ENCODE results near the gene TLE4. TPM values are rescaled to one million over a fixed set of nuclear protein-coding genes. Genes with fewer than 3 reads are reported as not detected.
"Not testable (repeated sequence)": the region's sequence is repeated elsewhere in the genome, so short reads cannot be mapped to it uniquely, and the experiment has no call there.

The TLE4 gene
- total RNA-seq, 1 donor from 2014 or later: 10.3 TPM

GRCh38 chr9:79736051-79736450, 164.3 kb downstream of the TLE4 start:
- Histone ChIP-seq H3K27me3 (ENCODE audit: low read depth) (no peaks in the 10 kb centered on the region), H3K9me3 (replicated peaks) (no peaks in the 10 kb centered on the region), H3K4me1 (no peaks in the 10 kb centered on the region), H3K27ac (replicated peaks) (no peak overlapping the region), H3K36me3 (no peaks in the 10 kb centered on the region), H3K4me3 (no peak overlapping the region)
- DNase-seq: no peak
- intact Hi-C loops (cut with micrococcal nuclease): no loop called here
- TF ChIP-seq CTCF (IDR thresholded peaks at IDR 0.05; ENCODE audit: borderline replicate concordance): no peak

- no peak overlapping the region for H3K27ac ChIP-seq (replicated peaks)
- DNase-seq: no peak
- no peaks in the 10 kb centered on the region for H3K9me3 ChIP-seq (replicated peaks)
- H3K4me3 ChIP-seq: no peak overlapping the region
- no peak for TF ChIP-seq CTCF (IDR thresholded peaks at IDR 0.05; ENCODE audit: borderline replicate concordance)
- H3K27me3 ChIP-seq (ENCODE audit: low read depth): no peaks in the 10 kb centered on the region
- H3K4me1 ChIP-seq: peaks cover 19% of the 10 kb centered on the region
- no peaks in the 10 kb centered on the region for H3K36me3 ChIP-seq
- intact Hi-C loops (cut with micrococcal nuclease): no loop called here
These were observed 169.6 kb downstream of the TLE4 start for GRCh38 chr9:79741381-79741780.

GRCh38 chr9:79742110-79742721, 170.5 kb downstream of the TLE4 start:
- Histone ChIP-seq H3K4me1 (peaks cover 19% of the 10 kb centered on the region), H3K27ac (replicated peaks) (peak overlapping the region; percentile 50), H3K9me3 (replicated peaks) (no peaks in the 10 kb centered on the region), H3K27me3 (ENCODE audit: low read depth) (no peaks in the 10 kb centered on the region), H3K4me3 (no peak overlapping the region), H3K36me3 (no peaks in the 10 kb centered on the region)
- TF ChIP-seq CTCF (IDR thresholded peaks at IDR 0.05; ENCODE audit: borderline replicate concordance): no peak
- DNase-seq: no peak
- intact Hi-C loops (cut with micrococcal nuclease): no loop called here

DNA sequence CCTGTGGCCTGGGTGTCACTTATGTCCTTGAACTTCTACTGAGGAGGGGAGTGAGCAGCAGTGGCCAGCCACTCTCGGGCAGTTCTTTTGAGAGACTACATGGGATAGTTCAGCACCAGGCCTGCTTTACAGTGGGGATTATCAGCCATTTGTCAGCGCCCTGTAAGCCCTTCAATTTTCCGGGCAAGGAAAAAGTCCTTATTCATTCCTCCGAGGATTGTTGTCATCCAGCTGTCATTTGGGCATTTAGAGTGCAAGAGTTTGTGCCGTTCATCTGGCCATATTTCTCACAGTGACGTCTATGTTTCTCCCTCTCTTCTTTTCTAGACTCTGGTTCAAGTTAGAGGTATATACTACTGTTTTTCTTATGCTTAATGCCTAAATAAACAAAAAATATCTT, 172.8 kb downstream of the TLE4 start:
- DNase-seq: no peak
- intact Hi-C loops (cut with micrococcal nuclease): no loop called here

GRCh38 chr9:79745752-79746336, 174.1 kb downstream of the TLE4 start:
- intact Hi-C loops (cut with micrococcal nuclease): no loop called here
- no peak overlapping the region for H3K27ac ChIP-seq (replicated peaks)
- H3K4me1 ChIP-seq: peaks cover 19% of the 10 kb centered on the region
- H3K36me3 ChIP-seq: no peaks in the 10 kb centered on the region
- no peak for DNase-seq
- no peak for TF ChIP-seq CTCF (IDR thresholded peaks at IDR 0.05; ENCODE audit: borderline replicate concordance)
- no peaks in the 10 kb centered on the region for H3K9me3 ChIP-seq (replicated peaks)
- no peaks in the 10 kb centered on the region for H3K27me3 ChIP-seq (ENCODE audit: low read depth)
- H3K4me3 ChIP-seq: no peak overlapping the region

More for the DNA sequence above, 172.8 kb downstream of the TLE4 start:
- Histone ChIP-seq H3K27me3 (ENCODE audit: low read depth) (no peaks in the 10 kb centered on the region), H3K9me3 (replicated peaks) (no peaks in the 10 kb centered on the region), H3K4me1 (peaks cover 19% of the 10 kb centered on the region), H3K4me3 (no peak overlapping the region), H3K27ac (replicated peaks) (no peak overlapping the region), H3K36me3 (no peaks in the 10 kb centered on the region)
- TF ChIP-seq CTCF (IDR thresholded peaks at IDR 0.05; ENCODE audit: borderline replicate concordance): no peak

- peaks cover 11% of the 10 kb centered on the region for H3K9me3 ChIP-seq (replicated peaks)
- H3K4me3 ChIP-seq; intact Hi-C loops (cut with micrococcal nuclease); H3K36me3 ChIP-seq; H3K4me1 ChIP-seq; H3K27ac ChIP-seq (replicated peaks); DNase-seq; H3K27me3 ChIP-seq (ENCODE audit: low read depth): not testable (repeated sequence)
These were observed 180.2 kb downstream of the TLE4 start for GRCh38 chr9:79751895-79752466.

All from left ventricle myocardium inferior (tissue), 1 donor.